GM19324 (cell line): ENCODE data around the gene VENTX.

Experiments
- ATAC-seq: cut with Tn5 transposase; IDR thresholded peaks from one replicate; pipeline ENCODE4 v1.9.1; 2021; ENCODE audit warnings: mild to moderate bottlenecking, moderate library complexity; ENCODE audit not compliant: unreplicated experiment, low FRiP score

VENTX gene

DNA sequence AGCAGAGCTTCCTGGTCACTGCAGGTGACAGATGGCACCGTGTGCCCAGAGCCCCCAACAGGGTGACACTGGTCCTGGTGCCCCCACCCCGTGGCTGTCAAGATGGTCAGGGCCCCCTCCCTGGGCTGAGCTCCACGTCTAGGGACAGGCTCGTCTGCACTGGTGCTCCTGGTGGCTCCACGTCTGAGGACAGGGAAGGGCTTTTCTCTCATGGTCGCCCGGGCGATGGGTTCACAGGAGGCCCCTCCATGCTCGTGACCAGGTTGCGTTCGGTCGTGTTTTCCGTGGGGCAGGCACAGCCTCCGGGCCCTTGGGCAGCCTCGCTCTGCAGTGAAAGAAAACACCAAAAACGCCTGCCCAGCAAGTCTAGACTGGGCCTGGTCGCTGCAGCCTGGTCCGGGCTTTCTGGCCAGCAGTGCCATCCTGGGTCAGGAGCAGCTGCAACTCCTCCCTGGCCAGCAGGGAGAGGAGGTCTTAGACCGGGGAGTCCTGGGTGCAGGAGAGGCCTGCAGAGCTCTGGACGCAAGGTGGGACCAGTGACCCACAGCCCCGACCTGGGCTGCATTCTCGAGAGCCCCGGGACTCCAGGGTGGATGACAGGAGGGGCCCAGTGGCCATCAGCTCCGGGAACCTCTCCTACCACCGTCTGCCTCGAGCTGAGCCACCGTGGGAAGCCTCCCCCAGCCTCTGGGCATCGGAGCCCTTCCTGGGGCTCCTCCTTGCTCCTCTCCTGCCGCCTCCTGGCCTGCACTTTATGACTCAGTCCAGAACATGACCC lies 35.5 kb upstream of the VENTX start:
- ATAC-seq = no peak

GRCh38 chr10:133202778-133203651 lies 34.6 kb upstream of the VENTX start:
- ATAC-seq = no peak

- no peak for ATAC-seq
These were observed 33.9 kb upstream of the VENTX start for GRCh38 chr10:133203652-133204195.

- no peak for ATAC-seq
These were observed 33.2 kb upstream of the VENTX start for GRCh38 chr10:133204226-133205015.

- no peak for ATAC-seq
These were observed 32.5 kb upstream of the VENTX start for GRCh38 chr10:133205146-133205545.

DNA sequence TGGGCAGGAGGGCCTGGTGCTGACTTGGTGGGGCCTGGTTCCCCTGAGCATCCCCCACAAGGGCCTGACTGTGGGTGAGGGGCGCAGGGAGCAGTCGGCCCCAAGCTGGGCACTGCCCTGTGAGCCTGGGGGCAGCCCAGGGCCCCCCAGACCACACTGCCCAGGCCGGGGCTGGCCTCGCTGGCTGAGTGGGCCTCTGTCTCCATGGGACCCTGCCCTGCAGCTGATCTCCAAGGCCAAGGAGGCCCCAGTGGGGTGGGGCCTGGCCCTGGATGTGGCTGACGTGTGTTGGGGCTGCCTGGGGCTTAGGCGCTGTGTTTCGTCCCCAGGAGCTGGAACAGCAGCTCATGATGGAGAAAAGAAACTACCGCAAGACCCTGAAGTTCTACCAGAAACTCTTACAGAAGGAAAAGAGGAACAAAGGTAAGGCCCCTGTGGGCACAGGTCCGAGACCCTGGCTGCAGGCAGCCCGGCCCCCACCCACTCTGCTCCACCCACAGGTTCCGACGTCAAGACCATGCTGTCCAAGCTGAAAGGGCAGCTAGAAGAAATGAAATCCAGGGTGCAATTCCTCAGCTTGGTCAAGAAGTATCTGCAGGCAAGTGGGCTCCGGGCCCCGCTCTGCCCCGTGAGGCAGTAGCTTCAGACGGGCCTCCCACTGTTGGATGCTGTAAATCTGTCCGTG lies 31.2 kb upstream of the VENTX start:
- ATAC-seq = no peak

DNA sequence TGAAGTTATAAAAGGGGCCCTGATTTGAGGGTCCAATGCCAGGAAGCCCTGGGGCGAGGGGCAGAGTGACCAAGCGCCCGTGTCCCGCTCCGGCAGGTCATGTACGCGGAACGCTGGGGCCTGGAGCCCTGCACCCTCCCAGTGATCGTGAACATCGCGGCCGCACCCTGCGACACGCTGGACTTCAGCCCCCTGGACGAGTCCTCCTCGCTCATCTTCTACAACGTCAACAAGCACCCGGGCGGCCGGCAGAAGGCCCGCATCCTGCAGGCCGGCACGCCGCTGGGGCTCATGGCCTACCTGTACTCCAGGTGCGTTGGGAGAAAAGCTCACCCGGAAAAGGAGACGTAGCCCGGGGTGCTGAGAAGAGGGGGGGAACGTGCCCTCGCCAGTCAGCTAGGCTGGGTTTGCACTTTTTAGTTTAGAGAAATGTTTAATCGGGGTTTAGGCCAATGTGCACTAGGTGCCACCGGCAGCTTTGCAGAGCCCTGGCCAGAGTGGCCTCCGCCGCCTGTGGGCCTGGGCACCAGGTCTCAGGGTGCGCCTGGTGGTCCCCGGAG lies 30.5 kb upstream of the VENTX start:
- ATAC-seq = no peak

DNA sequence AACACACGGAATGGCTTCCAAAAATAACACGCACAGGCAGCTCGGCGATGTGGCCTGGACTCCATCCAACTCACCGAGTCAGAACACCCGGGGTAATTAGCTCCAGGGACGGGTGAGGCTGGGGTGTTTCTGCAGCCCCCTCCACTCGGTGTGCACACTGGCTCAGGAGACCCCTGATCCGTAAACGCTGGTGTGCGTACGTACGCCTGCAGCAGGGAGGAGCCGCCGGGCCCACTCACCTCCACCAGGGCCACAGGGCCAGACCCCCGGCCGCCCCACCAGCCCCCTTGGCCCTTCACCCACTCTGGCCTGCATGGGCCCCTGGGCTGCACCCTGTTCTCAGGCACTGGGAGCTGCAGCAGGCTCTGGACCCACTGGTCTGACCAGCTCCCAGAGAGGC lies 30.0 kb upstream of the VENTX start:
- no peak for ATAC-seq

- no peak for ATAC-seq
These were observed 29.2 kb upstream of the VENTX start for GRCh38 chr10:133208466-133208865.

DNA sequence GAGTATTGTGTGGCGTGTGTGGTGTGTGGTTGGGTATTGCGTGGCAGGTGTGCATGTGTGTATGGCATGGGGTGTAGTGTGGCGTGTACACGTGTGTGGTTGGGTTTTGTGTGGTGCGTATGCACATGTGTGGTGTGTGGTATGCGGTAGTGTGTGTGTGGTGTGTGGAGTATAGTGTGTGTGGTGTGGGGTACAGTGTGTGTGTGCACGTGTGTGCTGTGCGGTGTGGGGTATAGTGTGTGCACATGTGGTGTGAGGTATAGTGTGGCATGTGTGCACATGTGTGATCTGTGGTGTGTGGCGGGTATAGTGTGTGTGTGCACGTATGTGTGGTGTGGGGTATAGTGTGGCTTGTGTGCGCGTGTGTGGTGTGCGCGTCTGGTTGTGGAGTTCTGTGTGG lies 28.5 kb upstream of the VENTX start:
- ATAC-seq = no peak

GRCh38 chr10:133209641-133210040 lies 28.0 kb upstream of the VENTX start:
- ATAC-seq = no peak

GRCh38 chr10:133210398-133211140 lies 27.1 kb upstream of the VENTX start:
- no peak for ATAC-seq

DNA sequence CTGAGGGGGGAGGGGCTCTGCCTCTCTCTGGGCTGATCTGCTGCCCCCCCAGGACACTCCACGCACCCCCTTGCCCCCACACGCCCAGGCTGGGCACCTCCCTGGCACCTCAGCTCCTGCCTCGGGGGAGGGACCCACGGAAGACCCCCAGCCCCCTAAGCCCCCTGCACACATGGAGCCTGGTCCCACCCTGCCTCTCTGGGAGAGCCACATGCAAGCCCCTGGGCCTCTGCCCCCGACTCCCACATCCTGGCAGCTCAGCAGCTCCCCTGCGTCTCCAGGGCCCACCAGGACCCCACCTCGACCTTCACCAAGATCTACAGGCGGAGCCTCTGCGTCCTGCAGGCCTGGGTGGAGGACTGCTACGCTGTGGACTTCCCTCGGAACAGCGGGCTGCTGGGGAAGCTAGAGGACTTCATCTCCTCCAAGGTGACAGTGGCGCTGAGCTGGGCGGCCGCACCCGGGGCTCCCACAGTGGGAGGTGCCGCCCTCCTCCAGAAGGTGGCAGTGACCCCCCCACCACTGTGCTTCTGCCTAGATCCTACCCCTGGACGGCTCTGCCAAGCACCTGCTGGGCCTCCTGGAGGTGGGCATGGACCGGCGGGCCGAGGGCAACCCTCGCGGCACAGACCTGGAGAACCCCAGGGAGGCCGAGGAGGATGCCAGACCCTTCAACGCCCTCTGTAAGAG lies 26.4 kb upstream of the VENTX start:
- no peak for ATAC-seq

GRCh38 chr10:133211959-133212852 lies 25.4 kb upstream of the VENTX start:
- ATAC-seq = no peak

DNA sequence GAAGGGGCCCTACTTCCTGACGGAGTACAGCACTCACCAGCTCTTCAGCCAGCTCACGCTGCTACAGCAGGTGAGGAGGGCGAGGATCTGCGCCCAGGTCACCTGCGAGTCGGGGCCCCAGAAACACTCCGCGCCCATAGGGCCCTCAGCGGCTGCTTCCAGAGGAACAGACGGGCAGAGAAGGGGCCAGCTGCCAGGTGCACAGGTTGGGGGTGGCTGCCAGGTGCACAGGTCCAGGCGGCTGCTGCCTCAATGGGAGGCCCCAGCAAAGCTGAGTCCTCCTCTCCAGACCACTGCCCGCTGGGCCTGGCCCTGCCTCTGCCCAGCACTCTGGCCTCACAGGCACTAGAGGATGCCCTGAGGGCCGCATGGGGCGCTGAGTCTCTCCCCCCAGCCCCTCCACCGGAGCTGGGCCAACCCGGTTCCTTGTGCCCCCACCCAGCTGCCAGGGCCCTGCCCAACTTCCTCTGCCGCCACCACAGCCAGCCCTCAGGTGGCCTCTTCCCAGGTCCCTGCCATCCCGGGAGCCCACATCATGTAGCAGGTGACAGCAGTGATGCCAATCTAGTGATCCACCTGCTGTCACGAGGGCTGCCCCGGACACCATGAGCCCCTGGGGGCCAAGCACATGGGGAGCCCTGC lies 24.7 kb upstream of the VENTX start:
- no peak for ATAC-seq

- no peak for ATAC-seq
These were observed 23.8 kb upstream of the VENTX start for GRCh38 chr10:133213641-133214467.
